Left colon (tissue), 2 donors: ENCODE data around the gene DTX1. TPM values are rescaled to one million over a fixed set of nuclear protein-coding genes. Genes with fewer than 3 reads are reported as not detected.

Source experiments
- ATAC-seq: fragments of 200-7000 bp; cut with Tn5 transposase; one replicate; pipeline ENCODE4 v1.9.1; 2020; ENCODE audit warnings: mild to moderate bottlenecking, moderate library complexity
- DNase-seq, 2 donors: peaks; one replicate each; pipeline ENCODE4 v3.0.0-alpha.2; 2020
- intact Hi-C, 2 donors: fragments of 100-400 bp; cut with DNase I in 1 of 2; cut with micrococcal nuclease in 1 of 2; formaldehyde crosslinking; loops; one replicate each; pipeline versions ENCODE4 v1.11.2 to v1.14.0; 2022; cut with DNase I, micrococcal nuclease
- long read RNA-seq: library from polyadenylated mRNA; unstranded; transcript quantifications from one replicate; pipeline ENCODE4 v2.0.0, GENCODE V29; 2021
- total RNA-seq, 2 donors: library from RNA; stranded (reverse); fragmentation: NEBNext Ultra II Directional; extraction: Animal tissue kit (Norgen Biotek cat#: 25700); gene quantifications; one replicate each; pipeline ENCODE4 v1.2.1, GENCODE V29; 2021
- donor health status: DM: no; HTN: no; CAD: no.
- donor health status: DM: yes; HTN: yes; CAD: no.

DTX1 gene
- total RNA-seq = 1 to 10 TPM; 1.2 to 2.3 TPM
- long read RNA-seq = 0 reads

DNA sequence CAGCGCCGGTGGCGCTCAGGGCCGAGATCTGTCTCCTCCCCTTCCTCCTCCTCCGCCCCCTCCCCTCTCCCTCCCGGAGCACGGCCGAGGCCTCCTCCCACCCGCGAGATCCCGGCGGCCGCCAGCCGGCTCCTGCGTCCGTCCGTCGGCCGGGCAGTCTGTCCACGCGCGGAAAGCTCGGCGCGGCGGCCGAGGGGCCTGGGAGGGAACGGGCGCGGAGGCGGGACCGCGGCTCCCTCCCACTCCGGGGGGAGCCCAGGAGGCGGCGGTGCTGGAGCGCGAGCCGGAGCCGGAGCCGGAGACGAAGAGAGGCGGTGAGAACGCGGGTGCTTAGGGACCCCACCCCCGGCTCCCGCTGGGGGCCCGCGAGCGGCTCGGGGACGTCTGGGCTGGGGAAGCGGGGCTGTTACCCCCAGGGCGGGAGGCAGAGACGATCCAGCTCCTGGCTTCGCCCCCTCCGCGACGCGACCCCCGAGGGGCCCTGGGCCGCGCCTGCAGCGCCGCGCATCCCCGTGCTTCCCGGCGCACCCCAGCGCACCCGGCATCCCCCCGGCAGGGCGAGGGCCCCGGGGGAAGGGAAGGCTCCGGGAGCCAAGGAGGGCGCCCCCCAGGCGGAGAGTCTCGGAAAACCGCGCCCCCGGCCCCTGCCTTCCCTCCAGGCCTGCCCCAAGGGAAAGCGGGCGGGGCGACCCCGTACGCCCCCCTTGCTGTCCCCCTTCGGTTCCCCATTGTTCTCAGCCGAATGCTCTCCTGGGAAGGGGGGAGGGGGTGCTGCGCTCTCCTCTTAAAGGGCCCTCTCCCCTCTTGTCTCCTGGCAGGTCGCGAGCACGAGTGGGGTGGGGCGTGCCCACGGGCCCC, at the start of gene DTX1:
DTX1 (plus strand) TSS at position 100 of the 858 bp plus-strand sequence. CDS start 1,463 bp downstream, outside the sequence.
- intact Hi-C loops = loop anchor here in 1 of 2 donors (10.0 kb wide), 1 partner anchor 98 kb away; no protein-coding TSS in a partner anchor
- DNase-seq (no peak), ATAC-seq (no peak)

DNA sequence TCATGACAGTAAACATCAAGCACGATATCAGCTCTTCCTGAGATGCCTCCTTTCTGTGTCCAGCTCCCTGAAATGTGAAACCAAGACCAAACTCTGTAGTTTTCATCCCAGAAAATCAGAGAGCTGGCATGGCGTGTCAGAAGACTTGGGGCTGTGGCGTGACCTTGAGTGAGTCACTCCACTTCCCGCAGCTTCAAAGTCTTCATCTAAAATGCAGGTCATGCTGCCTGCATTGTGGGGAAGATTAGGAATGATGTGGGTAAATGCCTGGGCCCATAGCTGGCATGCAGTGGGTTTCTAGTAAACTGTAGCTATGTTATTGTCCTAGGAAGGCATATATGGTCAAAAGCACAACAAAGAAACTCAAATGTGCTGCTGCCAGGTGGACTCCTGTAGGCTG, 49.4 kb upstream of the DTX1 start:
- no peak for DNase-seq
- intact Hi-C loops = no loop called here
- ATAC-seq = no peak

DNA sequence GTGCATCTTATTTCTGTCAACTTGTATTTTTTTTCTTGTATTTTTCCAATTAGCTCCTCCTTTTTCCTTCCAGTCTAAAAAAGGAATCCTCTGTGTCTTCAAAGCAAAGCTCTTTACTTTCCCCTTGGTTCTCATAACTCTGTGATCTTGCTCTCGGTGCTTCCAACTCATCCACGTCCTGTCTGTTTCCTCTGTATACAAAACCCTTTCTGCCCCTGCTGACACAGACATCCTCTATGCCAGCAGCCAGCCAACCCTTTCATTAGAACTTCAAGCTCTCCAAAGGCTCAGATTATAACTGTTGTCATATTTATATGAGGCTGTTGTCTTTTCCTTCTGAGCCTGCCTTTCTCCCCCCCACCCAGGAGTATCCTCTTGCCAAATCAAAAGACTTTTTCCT, 45.8 kb upstream of the DTX1 start:
- no peak for DNase-seq
- intact Hi-C loops = no loop called here
- ATAC-seq = no peak

DNA sequence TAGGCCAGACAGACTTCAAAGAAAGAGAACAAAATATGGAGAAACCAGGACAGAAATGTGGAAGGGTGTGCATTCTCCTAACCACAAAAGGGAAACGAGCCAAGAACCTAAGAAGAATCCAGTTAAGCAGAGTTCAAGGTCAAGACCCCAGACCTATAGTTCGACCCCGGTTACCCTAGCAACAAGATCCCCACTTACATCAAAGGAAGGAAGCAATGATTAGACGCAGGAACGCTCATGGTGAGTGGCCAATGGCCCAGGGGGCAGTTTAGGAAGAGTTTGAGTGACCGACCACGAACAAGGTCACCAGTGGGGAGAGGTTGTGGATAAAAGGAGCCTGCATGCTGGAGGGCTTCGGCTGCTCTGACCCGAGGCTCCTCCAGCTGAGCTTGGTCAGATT, 42.0 kb upstream of the DTX1 start:
- no peak for DNase-seq
- ATAC-seq = no peak
- intact Hi-C loops = no loop called here

DNA sequence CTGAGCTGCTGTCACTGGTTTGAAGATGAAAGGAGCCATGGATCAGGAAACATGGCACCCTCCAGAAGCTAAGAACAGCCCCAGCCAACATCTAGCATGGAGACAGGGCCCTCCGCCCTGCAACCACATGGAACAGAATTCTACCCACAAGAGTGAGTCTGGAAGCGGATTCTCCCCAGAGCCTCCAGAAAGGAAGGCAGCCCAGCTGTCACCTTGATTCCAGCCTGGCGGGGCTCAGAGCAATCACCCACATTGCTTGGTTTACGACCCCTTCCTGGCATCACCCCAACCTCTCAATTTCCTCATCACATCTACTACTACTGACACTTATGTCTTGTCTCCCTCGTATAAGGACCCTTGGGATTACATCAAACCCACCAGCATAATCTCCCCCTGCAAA, 39.7 kb upstream of the DTX1 start:
- no peak for ATAC-seq
- intact Hi-C loops = no loop called here
- no peak for DNase-seq

DNA sequence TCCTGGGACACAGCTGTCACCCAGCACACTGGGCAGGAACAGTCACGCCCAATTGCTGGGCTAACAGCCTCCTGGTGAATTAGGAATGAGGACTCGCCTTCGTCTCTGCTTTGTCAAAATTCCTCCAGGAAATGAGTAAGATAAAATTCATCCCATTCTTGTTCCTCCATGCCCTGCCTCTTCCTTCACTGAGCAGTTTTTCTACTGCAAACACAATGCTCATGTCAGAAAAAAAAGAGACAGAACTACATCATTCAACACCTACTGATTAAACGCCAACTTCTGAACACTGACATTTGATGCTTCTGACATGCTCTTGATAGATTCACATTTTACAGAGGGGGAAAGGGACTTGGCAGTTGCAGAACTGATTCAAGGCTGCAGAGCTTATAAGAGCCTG, 37.5 kb upstream of the DTX1 start:
- DNase-seq (no peak), ATAC-seq (no peak)
- intact Hi-C loops = no loop called here

DNA sequence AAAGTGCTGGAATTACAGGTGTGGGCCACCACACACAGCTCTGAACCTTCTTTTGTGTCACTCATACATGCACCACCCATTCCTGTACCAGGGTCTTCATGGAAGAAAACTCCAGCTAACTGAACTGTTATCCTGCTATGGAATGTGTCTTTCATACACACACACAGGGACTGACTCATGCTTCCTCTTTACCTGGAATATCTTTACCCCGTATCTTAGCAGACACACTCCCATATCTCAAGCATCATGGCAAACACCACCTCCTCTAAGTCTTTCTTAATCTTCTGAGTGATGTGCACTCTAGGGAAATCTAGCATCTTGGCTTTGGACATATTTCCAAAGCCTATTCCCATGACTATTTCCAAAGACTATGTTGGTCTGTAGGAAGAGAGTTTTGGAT, 35.0 kb upstream of the DTX1 start:
- ATAC-seq (no peak), DNase-seq (no peak)
- intact Hi-C loops = no loop called here

DNA sequence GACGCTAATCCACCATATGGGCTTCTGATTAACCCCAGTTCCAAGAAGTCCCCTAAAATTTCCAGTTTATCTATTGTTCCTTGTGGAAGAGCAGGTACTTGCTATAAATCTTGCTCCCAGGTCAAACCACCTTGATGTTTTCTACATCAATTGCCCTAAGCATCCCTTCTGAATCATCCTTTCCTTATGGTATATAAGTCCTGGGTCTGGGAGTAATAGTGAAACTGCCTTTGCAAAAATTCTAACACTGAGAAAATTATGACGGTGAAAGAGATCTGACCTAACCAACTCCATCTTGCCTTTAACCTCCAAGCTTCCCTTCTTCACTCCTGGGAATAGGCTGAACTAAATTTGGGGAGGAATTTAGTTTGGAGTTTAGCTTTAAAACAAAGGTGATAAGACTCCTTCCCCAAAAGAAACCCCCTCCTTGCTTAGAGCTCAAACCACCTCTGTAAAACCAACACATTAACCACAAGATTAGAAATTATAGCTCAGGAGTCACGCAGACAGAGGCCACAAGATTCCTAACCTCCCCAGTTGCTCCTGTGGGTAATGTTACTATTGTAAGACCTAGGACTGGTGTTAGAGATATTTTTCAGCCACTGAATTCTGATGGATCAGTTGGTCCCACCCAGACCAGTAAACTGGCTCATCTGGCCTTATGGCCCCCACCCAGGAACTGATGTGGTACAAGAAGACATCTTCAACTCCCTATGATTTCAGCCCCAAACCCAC, 33.8 kb upstream of the DTX1 start:
- intact Hi-C loops = no loop called here
- DNase-seq = no peak
- ATAC-seq = no peak

DNA sequence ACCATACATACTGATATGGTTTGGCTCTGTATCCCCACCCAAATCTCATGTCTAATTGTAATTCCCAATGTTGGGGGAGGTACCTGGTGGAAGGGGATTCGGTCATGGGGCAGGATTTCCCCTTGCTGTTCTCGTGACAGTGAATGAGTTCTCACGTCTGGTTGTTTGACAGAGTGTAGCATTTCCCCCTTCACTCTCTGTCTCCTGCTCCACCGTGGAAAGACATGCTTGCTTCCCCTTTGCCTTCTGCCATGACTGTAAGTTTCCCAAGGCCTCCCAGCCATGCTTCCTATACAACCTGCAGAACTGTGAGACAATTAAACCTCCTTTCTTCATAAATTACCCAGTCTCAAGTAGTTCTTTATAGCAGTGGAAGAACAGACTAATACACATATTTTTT, 28.8 kb upstream of the DTX1 start:
- intact Hi-C loops = no loop called here
- ATAC-seq (no peak), DNase-seq (no peak)

DNA sequence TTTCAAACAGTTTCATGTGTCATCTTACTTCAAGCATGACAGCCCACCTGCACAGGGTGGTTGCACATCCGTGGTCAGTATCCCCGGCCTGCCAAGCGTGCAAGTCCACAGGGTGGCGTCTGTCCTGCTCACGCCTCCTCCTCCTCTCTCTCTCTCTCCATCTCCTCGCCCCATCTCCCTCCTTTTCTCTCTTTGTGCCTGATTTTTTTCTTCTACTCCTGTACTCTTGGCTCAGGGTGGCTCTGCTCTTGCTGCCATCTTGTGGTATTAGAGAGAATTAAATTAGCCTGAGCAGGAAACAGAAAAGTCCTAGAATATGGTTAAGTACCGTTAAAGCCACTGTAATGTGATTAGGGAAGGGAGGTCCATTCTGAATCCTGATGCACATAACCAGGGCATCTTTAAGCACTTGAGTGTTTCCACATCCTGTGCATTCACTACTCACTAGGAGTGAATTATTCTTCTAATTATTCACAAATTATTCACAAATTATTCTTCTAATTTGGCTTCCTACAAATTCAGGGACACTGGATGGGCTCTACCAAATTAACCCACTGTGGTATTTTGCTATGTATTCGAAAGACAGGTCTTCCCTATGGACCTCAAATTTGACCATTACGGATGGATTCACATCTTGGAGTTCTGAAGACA, 25.5 kb upstream of the DTX1 start:
- intact Hi-C loops = loop anchor here in 1 of 2 donors (10.0 kb wide), 1 partner anchor 136 kb away; no protein-coding TSS in a partner anchor
- peak; percentile 42 for ATAC-seq
- DNase-seq = no peak

DNA sequence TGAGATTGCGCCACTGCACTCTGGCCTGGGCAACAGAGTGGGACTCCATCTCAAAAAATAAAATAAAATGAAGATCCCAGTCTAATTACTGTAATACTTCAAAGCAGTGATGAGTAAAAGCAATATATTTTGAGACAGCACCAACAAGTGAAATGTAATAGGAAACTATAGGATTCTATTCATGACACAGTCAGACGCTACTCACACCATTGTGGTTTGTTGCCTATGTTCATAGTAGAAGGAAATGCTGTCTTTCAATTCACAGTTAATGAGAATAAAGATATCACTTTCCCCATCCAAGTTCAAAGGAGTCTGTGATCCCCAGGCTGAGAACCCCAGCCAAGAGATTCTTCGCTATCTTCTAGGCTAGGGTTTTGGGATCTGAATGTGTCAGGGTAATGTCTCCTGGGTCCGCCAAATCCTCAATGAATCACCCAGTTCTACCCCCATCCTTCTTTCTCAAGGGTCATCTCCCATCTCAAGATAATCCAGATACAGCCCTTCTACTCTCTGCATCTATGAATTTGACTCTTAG, 16.6 kb upstream of the DTX1 start:
- intact Hi-C loops = loop anchor here in 1 of 2 donors (10.0 kb wide), 1 partner anchor 145 kb away; no protein-coding TSS in a partner anchor
- no peak for ATAC-seq
- no peak for DNase-seq

DNA sequence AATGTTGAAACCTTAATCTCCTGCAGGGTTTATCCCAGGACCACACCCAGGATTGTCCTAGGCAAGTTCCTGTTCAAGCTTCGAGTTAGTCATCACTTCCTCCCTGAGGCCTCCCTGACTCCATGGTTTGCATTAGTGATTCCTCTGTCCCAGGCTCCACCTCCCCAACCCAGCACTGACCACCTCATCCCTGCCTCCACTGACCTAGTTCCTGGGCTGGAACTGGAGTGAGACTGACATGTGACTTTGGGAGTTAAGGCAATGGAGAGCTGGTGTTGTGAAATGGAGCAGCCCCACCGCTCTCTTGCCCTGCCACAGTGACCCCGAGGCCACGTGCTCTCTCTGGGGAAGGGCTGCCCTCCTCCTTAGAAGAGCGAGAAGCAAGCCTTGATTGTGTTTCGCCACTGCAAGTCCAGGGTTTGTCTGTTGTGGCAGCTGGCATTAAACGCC, 15.8 kb upstream of the DTX1 start:
- intact Hi-C loops = no loop called here
- peak; percentile 81 for ATAC-seq

DNA sequence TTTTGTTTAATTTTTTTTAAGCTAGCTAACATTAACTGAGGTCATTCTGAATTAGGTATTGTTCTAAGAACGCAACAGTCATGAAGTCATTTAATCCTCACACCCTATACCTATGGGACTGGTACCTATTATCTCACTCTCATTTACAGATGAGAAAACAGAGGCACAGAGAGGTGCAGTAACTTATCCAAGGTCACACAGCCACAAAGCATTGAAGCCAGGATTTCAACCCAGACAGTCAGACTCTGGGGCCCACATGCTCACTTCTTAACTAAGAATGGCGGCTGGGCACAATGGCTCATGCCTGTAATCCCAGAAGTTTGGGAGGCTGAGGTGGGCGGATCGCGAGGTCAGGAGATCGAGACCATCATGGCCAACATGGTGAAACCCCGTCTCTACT, 15.0 kb upstream of the DTX1 start:
- DNase-seq = no peak
- ATAC-seq = no peak
- intact Hi-C loops = no loop called here

More for the DNA sequence above, 15.8 kb upstream of the DTX1 start:
- peak in 1 of 2 donors; percentile 58 for DNase-seq

DNA sequence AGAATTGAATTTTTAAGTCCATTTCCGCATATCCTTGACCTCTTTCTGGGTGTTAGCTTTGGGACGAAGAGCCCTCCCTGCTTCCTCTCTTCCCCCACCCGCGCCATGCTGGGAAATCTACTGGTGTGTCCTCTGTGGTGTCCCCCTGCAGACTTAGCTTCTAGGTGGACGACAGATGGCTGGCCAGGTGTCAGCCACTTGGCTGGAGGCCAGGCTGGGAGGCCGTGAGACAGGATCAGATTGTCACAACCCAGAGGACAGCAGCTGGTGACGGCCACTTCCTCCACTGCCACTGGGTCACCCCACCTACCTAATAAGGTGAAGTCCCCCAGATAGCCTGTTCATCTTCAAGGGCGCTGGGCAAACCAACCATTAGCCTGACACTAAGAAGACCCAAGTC, 13.3 kb upstream of the DTX1 start:
- ATAC-seq = no peak
- DNase-seq = no peak
- intact Hi-C loops = no loop called here

DNA sequence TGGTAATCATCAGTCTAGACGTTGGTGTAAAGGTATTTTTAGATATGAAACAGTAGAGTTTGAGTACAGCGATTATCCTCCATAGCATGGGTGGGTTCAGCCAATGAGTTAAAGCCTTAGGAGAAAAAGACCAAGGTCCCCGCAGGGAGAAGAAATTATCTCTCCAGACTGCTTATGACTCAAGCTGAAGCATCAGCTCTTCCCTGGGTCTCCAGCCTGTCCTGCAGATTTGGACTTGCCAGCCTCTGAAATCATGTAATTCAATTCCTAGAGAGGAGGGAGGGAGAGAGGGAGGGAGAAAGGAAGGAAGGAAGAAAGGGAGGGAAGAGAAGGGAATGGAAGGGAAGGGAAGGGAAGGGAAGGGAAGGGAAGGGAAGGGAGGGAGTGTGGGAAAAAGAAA, 12.0 kb upstream of the DTX1 start:
- DNase-seq (no peak), ATAC-seq (no peak)
- intact Hi-C loops = no loop called here

DNA sequence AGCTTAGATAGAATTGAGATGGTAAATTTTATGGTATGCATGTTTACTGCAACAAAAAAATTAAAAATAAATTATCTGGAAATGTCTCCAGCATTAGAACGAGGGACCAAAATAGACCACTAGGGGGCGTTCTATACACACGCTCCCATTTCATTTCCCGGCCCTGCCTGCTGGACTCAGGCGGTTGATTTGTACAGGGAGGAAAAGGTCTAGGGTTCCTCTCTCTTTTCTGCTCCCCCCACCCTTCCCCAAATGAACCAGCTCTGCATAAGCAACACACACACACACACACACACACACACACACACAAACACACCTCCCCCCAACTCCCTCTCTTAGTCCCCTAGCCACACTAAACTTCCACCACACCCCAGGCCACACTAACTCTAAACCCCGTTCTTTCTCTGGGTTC, 7.8 kb upstream of the DTX1 start:
- ATAC-seq (peak; percentile 81), DNase-seq (peak in 1 of 2 donors; percentile 58)
- intact Hi-C loops = loop anchor here in 1 of 2 donors (5.0 kb wide), 1 partner anchor 124 kb away; no protein-coding TSS in a partner anchor

DNA sequence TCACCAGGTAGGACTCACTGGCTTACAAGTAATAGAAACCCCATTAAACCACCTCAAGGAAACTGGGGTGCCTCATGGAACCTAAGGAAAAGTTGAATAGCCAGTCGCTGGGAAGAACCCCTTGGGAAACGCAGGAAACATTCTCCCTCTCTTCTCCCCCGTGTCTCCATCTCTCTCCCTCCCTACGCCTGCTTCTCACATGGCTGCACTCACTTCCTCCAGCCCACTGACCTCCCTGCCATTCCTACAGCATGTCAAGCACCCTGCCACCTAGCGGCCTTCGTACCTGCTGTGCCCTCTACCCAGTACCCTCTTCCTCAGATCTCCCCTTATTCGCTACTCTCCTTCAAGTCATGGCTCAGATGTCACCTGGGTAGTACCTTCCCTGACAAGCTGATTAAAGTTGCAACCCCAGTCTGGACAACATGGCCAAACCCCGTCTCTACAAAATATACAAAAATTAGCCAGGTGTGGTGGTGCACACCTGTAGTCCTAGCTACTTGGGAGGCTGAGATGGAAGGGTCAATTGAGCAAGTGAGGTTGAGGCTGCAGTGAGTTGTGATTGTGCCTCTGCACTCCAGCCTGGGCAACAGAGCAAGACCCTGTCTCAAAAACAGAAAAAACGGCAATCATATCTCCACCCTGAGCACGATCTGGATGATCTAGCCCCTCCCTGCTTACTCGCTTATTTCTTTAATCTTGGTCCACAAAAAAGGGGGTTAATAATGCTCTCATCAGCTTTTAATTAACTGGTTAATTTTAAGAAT, 6.4 kb upstream of the DTX1 start:
- intact Hi-C loops = loop anchor here (5.0 to 10.0 kb wide), 2 partner anchors 105 to 122 kb away; no protein-coding TSS in a partner anchor
- ATAC-seq (peak; percentile 68), DNase-seq (peak in 1 of 2 donors; percentile 63)

DNA sequence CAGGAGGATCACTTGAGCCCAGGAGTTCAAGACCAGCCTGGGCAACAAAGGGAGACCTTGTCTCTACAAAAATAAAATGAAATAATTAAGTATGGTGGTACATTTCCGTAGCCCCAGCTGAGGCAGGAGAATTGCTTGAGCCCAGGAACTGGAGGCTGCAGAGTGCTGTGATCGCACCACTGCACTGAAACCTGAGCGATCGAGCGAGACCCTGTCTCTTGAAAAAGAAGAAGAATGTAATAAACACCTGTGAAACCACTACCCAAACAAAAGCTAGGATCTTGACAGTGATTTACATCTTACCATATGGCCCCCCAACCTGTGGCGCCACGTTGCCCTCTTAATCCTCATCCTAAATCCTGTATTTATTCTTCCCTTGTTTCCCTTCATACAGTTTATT, 5.7 kb upstream of the DTX1 start:
- intact Hi-C loops = loop anchor here in 1 of 2 donors (10.0 kb wide), 1 partner anchor 104 kb away; no protein-coding TSS in a partner anchor
- ATAC-seq (no peak), DNase-seq (no peak)
